GM18909 (cell line): ENCODE measurements around the gene OST4.
A peak's percentile ranks its signal among the peaks of the same experiment; 100 is the strongest.

Source experiments
- ATAC-seq: cut with Tn5 transposase; IDR thresholded peaks from one replicate; pipeline ENCODE4 v1.9.1; 2021; ENCODE audit warnings: mild to moderate bottlenecking; ENCODE audit not compliant: unreplicated experiment, poor library complexity

The OST4 gene

DNA sequence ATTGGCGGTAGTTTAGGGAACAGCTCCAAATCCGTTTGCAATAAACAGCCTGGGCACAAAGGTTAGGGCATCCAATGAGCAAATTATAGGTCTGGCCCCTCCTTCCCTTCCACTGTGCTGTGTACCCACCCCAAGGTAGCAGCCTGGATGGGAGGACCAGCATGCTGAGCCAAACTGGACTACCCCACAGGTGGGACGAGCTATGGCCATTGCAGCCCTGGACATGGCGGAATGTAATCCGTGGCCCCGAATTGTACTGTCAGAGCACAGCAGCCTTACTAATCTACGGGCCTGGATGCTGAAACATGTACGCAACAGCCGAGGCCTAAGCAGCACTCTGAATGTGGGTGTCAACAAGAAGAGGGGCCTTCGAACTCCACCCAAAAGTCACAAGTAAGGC, 13.2 kb downstream of the OST4 start:
- ATAC-seq, result no peak

DNA sequence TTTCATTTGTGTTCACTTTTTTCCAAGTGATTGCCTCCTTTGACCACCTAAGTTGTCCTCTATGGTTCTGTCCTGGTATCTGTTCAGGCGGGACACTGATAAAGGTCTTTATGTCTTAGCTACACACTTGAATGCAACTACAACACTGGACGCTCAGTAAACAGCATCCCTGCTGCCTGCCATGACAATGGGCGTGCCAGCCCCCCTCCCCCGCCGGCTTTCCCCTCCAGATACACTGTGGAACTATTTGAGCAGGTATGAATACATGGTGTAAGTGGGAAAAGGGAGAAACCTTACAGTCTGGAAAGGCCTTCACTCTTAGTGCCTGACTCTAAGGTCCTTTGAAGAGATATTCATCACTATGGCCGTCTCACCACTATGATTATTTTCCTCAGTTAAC, 14.3 kb downstream of the OST4 start:
- ATAC-seq, result no peak

DNA sequence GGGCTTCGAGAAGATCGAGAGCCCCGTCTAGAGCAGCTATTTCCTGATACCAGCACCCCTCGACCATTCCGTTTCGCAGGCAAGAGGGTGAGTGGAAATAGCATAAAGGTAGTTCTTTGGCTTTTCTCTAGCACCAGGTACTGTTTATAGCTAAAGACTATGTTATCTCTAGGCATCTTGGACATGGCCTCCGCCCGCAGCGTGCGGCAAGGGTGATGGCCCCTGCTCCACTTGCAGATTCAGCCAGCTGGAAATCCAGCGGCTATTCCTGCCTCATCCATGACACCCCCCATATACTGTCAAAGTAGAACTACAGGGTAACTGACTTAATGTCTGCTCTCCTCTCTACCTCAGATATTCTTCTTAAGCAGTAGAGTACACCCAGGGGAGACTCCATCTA, 16.7 kb downstream of the OST4 start:
- no peak for ATAC-seq

DNA sequence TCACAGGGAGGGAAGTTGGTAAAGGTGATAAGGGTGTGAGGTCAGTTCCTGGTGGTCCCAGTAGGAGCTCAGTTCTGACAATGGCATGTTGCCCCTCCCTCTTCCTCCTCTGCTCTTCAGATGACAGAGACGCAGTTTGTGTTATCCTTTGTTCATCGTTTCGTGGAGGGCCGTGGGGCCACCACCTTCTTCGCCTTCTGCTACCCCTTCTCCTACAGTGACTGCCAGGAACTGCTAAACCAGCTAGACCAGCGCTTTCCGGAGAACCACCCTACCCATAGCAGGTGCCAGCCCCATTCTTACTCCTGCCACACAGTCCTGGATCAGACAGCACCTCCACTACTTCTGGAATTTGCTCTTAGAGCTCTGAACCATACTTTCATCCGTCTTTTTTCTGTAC, 17.7 kb downstream of the OST4 start:
- ATAC-seq, result no peak

DNA sequence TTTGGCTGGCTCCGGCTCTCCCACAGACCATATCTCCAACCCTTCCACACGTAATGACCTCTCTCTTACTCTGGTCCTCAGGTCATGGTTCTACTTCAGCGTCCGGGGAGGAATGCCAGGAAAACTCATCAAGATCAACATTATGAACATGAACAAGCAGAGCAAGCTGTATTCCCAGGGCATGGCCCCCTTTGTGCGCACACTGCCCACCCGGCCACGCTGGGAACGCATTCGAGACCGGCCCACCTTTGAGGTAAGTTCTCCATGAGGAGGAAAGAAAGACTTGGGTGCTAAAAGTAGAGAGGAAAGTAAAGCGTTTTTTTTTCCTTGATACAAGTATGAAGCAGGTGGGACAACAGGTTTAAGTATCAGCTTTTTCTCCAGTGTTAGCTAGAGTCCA, 18.1 kb downstream of the OST4 start:
- no peak for ATAC-seq

DNA sequence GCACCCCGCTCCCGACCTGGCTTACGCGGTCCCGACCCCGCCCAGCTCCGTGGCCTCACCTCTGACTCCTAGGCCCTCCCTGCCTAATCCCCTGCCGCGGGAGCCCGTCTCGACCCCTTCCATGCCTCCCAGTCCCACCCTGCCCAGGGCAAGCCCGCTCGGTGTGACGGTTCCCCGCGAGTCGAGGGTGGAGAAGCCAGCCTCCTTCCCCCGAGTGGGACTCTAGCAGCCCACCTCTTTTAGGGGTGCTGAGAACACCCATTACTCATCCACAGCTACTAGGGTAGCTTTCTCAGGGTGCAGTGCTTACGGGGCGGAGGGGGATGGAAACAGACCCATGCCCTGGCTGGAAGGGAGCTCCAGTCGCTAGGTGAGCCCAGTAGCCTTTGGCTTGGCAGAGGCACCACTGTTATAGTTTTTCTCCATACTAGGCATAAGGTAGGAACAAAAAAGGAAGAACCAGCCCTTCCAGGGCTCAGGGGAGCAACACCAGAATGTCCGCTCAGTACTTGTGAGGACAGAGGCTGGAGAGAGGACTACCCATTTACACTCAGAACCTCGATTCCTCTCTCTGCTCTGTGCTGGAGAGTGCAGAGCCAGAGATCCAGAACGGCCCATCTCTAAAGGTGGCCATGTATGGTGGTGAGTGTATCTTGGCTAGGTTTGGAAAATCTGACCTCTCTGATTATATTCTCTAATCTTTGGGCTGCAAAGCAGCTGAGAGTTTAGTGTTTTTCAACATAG, 19.4 kb downstream of the OST4 start:
- peak; percentile 1 for ATAC-seq

DNA sequence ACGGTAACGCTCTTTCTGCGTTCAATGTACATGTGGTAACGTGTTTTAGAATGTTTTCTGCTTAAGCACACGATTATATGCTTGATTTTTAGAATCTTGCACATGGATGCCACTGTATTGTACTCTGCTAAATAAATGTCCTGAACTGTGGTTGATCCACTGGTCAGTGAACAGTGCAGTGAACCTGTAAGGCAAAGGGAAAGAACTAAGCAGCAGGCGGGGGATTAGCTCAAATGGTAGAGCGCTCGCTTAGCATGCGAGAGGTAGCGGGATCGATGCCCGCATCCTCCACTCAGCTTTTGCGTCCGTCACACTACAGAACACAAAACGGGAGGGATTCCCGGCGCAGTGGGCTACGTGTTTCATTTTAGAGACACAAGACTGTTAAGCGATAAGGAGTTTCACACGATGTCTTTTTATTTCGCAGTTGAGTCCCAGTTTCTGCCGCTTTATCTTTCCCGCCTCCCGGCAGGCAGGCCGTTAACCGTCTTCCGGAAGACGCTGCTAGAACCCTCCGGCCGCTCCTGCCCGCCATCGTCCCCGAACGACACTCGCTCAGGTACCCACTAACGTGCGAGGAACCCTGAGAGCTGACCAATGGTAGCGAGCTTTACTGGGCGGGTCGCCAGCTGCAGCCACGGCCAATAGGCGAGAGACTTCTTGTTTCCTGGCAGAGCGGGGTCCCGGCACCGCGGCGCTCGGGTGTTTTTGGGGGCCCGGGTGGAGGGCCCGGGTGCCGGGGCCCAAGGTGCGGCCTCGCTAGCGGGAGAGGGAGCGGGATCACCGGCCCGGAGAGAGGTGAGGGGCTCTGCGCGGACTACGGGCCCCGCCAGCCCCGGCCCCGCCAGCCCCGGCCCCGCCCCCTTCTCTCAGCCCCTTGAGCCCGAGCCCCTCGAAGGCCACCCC, 20.2 kb downstream of the OST4 start, which contains the start of gene AGBL5:
TSS of gene AGBL5 (plus strand) at position 673 of the 906 bp plus-strand sequence. CDS start 1,291 bp downstream, outside the sequence.
- peak; percentile 64 for ATAC-seq

DNA sequence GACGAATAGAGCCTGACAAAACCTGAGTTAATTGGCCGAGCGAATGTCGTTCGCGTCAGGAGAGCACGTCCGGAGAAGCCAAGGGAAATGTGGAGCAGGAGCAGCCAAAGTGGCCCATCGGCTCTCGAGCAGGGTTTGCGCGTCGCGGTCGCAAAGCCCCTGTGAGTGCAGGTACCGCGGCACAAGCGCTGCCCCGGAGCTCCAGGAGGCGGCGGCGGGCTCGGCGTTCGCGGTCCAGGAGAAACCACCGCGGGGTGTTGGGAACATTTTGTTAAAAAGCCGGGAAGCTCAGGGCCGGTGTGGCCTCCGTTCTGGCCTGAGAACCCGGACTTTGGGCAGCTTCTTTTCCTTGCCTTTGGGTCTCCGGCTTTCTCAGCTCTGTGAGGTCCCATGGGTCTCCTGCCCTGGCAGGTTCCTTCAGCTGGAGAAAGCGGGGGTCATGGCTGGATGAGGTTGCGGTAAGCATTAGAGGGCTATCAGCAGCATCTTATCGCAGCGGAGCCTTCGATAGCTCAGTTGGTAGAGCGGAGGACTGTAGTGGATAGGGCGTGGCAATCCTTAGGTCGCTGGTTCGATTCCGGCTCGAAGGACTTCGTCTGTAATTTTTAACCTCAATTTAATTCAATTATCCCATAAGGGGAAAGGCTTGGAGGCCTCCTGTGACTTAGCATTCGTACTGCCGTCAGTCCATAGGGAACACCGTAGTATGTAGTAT, 21.0 kb downstream of the OST4 start:
- ATAC-seq, result peak; percentile 59

DNA sequence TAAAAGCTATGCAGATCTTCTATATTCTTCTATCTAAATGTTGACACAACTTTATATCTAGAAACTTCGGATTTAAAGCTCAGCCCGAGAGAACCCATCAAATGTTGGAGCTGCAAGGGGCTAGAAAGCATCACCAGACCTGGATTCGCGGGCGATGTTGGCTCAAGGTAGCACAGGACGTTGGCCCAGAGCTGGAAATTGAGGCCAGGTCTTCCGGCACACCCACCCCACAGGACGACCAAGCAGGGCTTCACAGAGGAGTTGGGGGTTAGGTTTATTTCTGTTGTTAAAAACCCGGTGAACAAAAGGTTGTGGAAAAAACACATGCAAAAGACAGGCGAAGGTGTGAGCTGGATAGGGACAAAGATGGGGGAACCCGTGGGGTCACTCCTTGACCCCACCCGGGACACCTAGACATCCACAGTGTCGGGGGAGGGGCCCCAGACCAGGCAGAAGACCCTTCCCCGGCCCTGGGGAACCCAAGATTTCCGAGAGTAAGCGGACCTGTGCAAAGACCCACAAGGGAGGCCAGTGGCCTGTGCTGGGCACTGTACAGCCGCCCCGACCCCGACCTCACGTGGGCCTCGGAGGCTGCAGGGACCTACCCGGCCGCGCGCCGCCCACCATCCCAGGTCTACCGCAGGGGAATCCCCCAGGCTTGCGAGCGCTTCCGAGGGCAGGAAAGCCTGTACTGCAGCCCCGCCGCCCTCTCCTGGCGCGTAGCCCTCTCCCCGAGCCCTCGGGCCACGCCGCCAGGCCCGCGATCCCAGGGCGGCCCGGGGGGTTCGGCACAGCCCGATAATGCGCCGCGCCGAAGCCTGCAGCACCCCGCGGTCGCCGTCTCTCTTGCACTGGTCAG, 21.8 kb downstream of the OST4 start:
- peak; percentile 22 for ATAC-seq

DNA sequence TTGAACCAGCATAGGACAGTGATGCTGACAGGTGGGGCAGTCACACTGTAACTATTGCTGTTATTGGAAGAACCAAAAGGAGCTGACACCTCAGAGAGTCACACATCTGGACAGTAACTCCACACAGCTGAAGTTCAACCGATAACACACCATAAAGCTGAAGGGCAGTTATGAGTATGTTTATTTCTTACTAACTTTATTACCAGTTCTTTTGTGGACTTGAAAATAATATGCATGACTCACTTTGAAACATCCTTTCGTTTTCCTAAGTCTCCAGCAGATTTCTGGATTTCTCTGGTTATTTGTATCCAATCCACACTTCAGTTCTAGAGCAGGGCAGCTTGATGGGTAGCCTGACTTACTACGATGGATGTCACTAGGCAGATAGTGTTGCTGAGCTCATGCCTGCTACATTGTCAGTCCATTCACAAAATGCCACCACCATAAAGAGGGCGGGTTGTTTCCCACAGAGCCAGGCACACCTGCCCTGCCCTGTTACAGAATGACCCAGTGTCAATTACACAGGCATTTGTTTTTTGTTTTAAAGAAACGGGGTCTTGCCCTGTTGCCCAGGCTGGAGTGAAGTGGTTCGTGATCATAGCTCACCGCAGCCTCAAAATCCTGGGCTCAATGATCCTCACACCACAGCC, 28.3 kb downstream of the OST4 start:
- ATAC-seq, result no peak

DNA sequence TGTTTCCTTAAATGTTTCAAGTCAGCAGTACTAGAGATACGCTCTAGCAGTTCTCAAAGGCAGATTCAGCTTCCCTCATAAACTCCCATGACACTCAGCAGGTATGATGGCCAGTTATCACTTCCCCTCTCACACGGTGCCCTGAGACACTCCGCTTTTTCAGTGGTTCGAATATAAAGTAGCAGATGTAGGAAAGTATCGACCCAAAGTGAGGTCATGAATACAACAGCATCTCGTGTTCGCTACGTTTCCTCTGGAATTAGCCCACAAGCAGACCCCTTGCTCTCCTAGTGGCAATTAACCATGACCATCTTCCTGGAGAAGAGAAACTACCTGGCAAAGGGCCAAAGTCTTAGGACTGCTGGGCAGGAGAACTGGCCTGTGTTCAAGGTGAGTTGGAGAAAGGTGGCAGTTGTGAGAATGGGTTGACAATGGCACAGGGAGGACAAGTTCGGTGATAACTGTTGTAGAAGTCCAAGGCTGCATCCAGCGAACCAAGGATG, 29.2 kb downstream of the OST4 start:
- peak; percentile 59 for ATAC-seq

DNA sequence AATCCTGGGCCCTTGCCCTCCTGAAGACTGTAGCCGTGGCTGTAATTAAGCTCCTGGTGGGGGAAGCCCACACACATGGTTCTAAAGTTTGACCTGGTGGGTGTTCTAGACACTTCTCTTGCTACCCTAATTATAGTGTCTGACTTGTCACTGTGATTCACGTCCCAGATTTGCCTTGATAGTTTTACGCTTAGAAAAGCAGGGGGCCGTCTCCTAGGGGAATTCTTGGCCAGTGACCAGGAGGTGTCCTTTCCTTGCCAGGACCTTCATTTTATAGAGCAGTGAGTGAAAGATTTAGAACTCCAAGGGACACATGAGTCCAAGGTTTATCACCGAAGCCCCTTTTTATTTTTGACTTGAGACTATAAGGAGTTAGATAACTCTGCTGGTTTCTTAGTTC, 29.7 kb downstream of the OST4 start:
- ATAC-seq, result peak; percentile 30

DNA sequence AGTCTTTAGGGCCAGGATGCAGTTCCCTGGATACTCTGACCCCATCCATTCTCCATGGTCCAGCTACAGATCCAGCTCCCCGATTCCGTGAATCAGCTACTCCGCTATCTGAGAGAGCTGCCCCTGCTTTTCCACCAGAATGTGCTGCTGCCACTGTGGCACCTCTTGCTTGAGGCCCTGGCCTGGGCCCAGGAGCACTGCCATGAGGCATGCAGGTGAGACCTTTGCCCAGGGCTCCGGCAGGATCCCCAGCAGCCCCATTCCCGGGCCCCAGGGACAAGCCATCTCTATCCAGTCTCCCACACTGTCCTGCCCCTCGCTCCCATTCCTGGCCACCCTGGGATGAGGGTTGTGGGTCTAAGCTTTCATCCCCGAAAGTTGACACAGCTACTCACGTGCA, 31.2 kb downstream of the OST4 start:
- no peak for ATAC-seq

DNA sequence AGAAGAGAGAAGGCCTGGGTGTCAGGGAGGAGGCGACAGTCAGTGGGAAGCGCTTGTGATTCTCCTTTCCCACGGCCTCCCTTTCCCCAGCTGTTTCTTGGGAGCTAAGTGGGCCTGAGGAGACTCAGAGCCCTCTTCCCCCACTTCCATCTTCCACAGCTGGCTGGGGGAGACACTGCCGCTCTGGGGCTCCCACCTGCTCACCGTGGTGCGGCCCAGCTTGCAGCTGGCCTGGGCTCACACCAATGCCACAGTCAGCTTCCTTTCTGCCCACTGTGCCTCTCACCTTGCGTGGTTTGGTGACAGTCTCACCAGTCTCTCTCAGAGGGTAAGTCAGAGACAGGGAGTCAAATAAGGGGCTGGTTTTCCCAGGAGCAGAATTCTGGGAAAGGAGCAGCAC, 31.6 kb downstream of the OST4 start:
- no peak for ATAC-seq

DNA sequence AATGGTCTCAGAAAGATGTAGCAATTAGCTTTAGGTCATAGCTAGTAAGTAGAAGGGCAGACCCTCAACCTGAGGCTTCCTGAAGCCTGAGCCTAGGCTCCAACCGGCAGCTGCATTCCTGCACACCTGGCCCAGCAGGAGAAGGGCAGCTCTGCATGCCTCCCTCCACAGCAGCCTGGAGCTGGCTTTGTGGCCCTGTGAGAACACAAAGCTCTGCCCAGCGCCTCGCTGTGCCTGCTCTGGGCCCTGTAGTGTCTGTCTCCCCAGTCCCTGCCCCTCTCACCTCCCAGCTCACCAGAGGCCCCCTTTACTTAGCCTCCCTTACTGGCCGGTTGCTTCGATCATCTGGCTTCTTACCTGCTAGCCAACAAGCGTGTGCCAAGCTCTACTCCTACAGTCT, 32.0 kb downstream of the OST4 start:
- no peak for ATAC-seq

DNA sequence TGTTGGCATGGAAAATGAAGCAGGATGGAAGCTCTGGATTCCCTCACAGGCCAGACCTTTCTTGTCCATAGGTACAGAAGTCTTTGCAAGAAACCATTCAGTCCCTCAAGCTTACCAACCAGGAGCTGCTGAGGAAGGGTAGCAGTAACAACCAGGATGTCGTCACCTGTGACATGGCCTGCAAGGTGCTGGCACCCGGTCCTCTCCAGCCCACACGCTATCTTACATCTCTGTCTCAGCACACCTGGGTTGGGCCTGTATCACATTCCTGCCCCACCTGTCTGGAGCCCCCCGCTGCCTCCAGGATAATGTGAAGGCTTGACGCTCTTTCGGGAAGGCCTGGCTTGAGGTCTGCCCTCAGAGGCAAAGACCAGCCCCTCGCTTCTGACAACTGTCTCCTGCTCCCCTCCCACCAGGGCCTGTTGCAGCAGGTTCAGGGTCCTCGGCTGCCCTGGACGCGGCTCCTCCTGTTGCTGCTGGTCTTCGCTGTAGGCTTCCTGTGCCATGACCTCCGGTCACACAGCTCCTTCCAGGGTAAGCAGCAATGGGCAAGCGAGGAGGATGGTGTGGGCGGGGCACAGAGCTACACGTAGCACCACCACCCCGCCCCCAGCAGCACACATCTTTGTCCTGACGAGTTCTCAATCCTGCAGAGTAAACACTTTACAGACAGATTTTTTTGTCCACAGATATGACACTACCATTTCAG, 32.7 kb downstream of the OST4 start:
- no peak for ATAC-seq

DNA sequence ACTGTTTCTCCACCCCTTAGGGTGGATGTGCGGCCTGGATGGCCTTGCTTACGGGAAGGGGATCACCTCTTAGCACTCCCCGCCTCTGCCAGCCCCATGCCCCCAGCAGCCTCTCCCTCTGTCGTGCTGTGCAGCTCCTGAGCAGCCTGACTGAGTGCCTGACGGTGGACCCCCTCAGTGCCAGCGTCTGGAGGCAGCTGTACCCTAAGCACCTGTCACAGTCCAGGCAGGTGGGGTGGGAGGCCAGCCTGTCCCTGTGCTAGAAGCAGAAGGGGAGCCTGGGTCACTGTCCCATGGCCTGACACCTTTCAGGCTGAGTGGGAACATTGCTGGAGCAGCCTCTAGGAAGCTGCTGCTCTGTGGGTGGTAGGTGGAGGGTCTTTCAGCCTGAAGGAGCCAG, 33.4 kb downstream of the OST4 start:
- ATAC-seq, result no peak

DNA sequence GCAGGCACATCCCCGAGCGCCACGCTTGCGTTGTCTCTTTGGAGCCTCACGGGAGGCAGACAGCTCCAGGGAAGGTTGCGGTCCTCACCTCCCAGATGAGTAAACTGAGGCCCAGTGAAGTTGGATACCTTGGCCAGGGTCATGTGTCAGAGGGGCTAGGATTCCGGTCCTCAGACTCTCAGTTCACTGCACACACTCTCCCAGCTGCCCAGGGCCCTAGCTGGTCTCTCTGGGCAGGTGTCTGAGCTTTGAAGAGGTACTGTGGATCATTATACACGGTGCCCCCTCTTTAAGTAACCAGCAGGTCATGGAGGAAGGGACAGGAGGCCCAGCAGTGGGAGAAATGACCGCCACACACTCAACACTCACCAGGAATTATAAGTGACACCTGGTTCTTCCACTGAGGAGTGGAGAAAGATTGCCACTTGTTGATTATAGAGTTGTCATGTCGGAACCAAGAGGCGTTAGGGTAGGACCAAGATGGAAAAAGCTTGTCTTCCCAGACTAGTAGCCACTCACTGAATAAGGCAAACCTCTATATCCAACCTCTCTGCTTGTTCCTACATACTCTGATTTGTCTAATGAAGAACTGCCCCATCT, 38.1 kb downstream of the OST4 start:
- peak; percentile 1 for ATAC-seq
